Mesodermal cell (in vitro differentiated cells): ENCODE measurements around the gene ANKDD1A.

ENCODE experiments used
- H3K27ac ChIP-seq: 2 replicates; pipeline ENCODE4 v1.7.0; 2013; ENCODE audit warnings: mild to moderate bottlenecking, low read depth, low read length, moderate library complexity; ENCODE audit not compliant: severe bottlenecking
- H3K36me3 ChIP-seq: 2 replicates; pipeline ENCODE4 v1.7.1; 2013; ENCODE audit warnings: mild to moderate bottlenecking, low read length, moderate library complexity; ENCODE audit not compliant: control insufficient read depth, insufficient read depth
- H3K4me1 ChIP-seq: one replicate; pipeline ENCODE4 v1.7.1; 2013; ENCODE audit warnings: mild to moderate bottlenecking, low read length; ENCODE audit not compliant: insufficient read depth, control insufficient read depth, poor library complexity, severe bottlenecking
- H3K4me3 ChIP-seq: 2 replicates; pipeline ENCODE4 v1.7.0; 2013; ENCODE audit warnings: low read length, control low read depth, mild to moderate bottlenecking; ENCODE audit not compliant: insufficient read depth, poor library complexity, severe bottlenecking; ENCODE audit errors: extremely low read depth
- H3K9me3 ChIP-seq: 2 replicates; pipeline ENCODE4 v1.7.1; 2013; ENCODE audit warnings: mild to moderate bottlenecking, low read length, moderate library complexity; ENCODE audit not compliant: control insufficient read depth
- WGBS, 2 experiments: methylation state at CpG; one replicate each; pipeline ENCODE4 v1.1.5; 2013; ENCODE audit warnings: missing lambda C conversion rate in 2 of 2; ENCODE audit not compliant: insufficient coverage in 2 of 2; 5-methylcytosine and 5-hydroxymethylcytosine counted together

Gene ANKDD1A

GRCh38 chr15:64993290-64993689, 81.6 kb downstream of the ANKDD1A start:
- Histone ChIP-seq H3K4me3 (no peak overlapping the region), H3K36me3 (no peaks in the 10 kb centered on the region), H3K27ac (no peak overlapping the region), H3K4me1 (no peaks in the 10 kb centered on the region), H3K9me3 (no peaks in the 10 kb centered on the region)
- 100% methylated on average over 1 of the region's 1 CpG; no CpG with 5 or more reads in 1 of the 2 experiments for WGBS, 2 experiments

- H3K27ac ChIP-seq, result no peak overlapping the region
- H3K4me1 ChIP-seq, result no peaks in the 10 kb centered on the region
- no peak overlapping the region for H3K4me3 ChIP-seq
- no peaks in the 10 kb centered on the region for H3K9me3 ChIP-seq
- H3K36me3 ChIP-seq, result peaks cover 3% of the 10 kb centered on the region
- WGBS, 2 experiments, result 85 to 88% methylated on average over 5 of the region's 5 CpGs
These were observed 85.4 kb downstream of the ANKDD1A start for GRCh38 chr15:64997066-64997465.

GRCh38 chr15:64997745-64998375, 86.2 kb downstream of the ANKDD1A start:
- Histone ChIP-seq H3K4me3 (no peak overlapping the region), H3K4me1 (no peaks in the 10 kb centered on the region), H3K27ac (no peak overlapping the region), H3K36me3 (peaks cover 11% of the 10 kb centered on the region), H3K9me3 (no peaks in the 10 kb centered on the region)
- WGBS, 2 experiments, result 86 to 87% methylated on average over 3 to 4 of the region's 4 CpGs

GRCh38 chr15:65004993-65005392, 93.3 kb downstream of the ANKDD1A start:
- no peak overlapping the region for H3K4me3 ChIP-seq
- H3K27ac ChIP-seq, result no peak overlapping the region
- H3K4me1 ChIP-seq, result no peaks in the 10 kb centered on the region
- no peaks in the 10 kb centered on the region for H3K9me3 ChIP-seq
- peaks cover 25% of the 10 kb centered on the region for H3K36me3 ChIP-seq
- WGBS, 2 experiments, result no CpG with 5 or more reads among the region's 3 CpGs

GRCh38 chr15:65006876-65007275, 95.2 kb downstream of the ANKDD1A start:
- H3K27ac ChIP-seq, result no peak overlapping the region
- WGBS, 2 experiments, result 100% methylated on average over 2 of the region's 3 CpGs

More at GRCh38 chr15:65006876-65007275, 95.2 kb downstream of the ANKDD1A start:
- no peak overlapping the region for H3K4me3 ChIP-seq
- H3K9me3 ChIP-seq, result no peaks in the 10 kb centered on the region
- no peaks in the 10 kb centered on the region for H3K4me1 ChIP-seq
- peaks cover 36% of the 10 kb centered on the region for H3K36me3 ChIP-seq
